Measurements from ENCODE around the gene EVPL. TPM values are rescaled to one million over a fixed set of nuclear protein-coding genes. Genes with fewer than 3 reads are reported as not detected.

EVPL gene
- total and polyA plus RNA-seq, 2 of the 13 experiments (the other 11 are each of a cell fraction or from before 2014, with no cell fraction given), result 2.1 to 8.2 TPM

- TF ChIP-seq UBTF (CRISPR knock-in tag; IDR thresholded peaks at IDR 0.05) (peak; percentile 93), MTERF4 (CRISPR knock-in tag; IDR thresholded peaks at IDR 0.05) (peak; percentile 47), CENPBD1 (CRISPR knock-in tag; IDR thresholded peaks at IDR 0.05; ENCODE audit: borderline replicate concordance, low read depth) (peak; percentile 61; the same call in 1 of the 2 replicates), GABPA (IDR thresholded peaks at IDR 0.05; ENCODE audit: low read depth, low read length) (no peak), GABPA (CRISPR knock-in tag; IDR thresholded peaks at IDR 0.05; ENCODE audit: low read depth) (peak; percentile 56; the same call in 1 of the 2 replicates), ZNF354B (CRISPR knock-in tag; IDR thresholded peaks at IDR 0.05) (no peak), HIVEP1 (CRISPR knock-in tag; IDR thresholded peaks at IDR 0.05) (no peak; the same call in 1 of the 2 replicates), PAXIP1 (CRISPR knock-in tag; conservative IDR thresholded peaks at IDR 0.05) (peak; percentile 62), ATF6 (CRISPR knock-in tag; conservative IDR thresholded peaks at IDR 0.05) (no peak), STAT6 (CRISPR knock-in tag; IDR thresholded peaks at IDR 0.05; ENCODE audit: borderline replicate concordance) (peak; percentile 45; the same call in 1 of the 2 replicates), ZNF841 (CRISPR knock-in tag; IDR thresholded peaks at IDR 0.05; ENCODE audit: borderline replicate concordance) (0 out of 2 replicates have a peak, but pooled peaks have one; percentile 41), PLSCR1 (CRISPR knock-in tag; IDR thresholded peaks at IDR 0.05; ENCODE audit: borderline replicate concordance) (no peak), KLF13 (CRISPR knock-in tag; IDR thresholded peaks at IDR 0.05) (no peak), SIX4 (CRISPR knock-in tag; IDR thresholded peaks at IDR 0.05) (peak; percentile 68; the same call in 1 of the 2 replicates), KDM3A (CRISPR knock-in tag; IDR thresholded peaks at IDR 0.05; ENCODE audit: low read depth) (peak; percentile 91; the same call in 1 of the 2 replicates)
Measured at GRCh38 chr17:76072148-76072858, 45.2 kb upstream of the EVPL start, which contains the start of gene SRP68 (continued).

Data from HepG2 (cell line).